Measurements from ENCODE around the gene COQ9.
"Not testable (repeated sequence)": the region's sequence is repeated elsewhere in the genome, so short reads cannot be mapped to it uniquely, and the experiment has no call there.

DNA sequence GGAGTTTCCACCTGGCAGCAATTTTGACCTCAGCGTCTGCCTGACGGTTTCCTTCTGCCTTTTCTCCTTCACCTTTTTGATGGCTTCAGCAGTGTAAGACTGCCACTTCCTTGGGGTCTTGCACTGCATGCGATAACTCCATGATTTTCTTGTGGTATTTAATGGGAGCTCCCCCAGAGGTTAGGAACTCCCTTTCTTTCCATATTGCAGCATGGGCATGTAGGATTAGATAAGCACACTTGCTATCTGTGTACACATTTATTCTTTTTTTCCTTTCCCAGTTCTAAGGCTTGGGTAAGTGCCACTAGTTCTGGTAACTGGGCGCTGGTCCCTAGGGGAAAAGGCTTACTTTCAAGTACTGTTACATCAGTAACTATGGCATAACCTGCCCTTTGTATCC is 49.8 kb upstream of the COQ9 start:
- TF ChIP-seq, protein P1, sequence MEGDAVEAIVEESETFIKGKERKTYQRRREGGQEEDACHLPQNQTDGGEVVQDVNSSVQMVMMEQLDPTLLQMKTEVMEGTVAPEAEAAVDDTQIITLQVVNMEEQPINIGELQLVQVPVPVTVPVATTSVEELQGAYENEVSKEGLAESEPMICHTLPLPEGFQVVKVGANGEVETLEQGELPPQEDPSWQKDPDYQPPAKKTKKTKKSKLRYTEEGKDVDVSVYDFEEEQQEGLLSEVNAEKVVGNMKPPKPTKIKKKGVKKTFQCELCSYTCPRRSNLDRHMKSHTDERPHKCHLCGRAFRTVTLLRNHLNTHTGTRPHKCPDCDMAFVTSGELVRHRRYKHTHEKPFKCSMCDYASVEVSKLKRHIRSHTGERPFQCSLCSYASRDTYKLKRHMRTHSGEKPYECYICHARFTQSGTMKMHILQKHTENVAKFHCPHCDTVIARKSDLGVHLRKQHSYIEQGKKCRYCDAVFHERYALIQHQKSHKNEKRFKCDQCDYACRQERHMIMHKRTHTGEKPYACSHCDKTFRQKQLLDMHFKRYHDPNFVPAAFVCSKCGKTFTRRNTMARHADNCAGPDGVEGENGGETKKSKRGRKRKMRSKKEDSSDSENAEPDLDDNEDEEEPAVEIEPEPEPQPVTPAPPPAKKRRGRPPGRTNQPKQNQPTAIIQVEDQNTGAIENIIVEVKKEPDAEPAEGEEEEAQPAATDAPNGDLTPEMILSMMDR (IDR thresholded peaks at IDR 0.05; ENCODE audit: insufficient read depth, low read length), result not testable (repeated sequence)
- not testable (repeated sequence) for TF ChIP-seq REST (IDR thresholded peaks at IDR 0.05; ENCODE audit: insufficient replicate concordance, low read depth)

Data from HL-60 (cell line).